Measurements from ENCODE around the gene ARHGEF1.
"Not testable (repeated sequence)": the region's sequence is repeated elsewhere in the genome, so short reads cannot be mapped to it uniquely, and the experiment has no call there.

Gene ARHGEF1

DNA sequence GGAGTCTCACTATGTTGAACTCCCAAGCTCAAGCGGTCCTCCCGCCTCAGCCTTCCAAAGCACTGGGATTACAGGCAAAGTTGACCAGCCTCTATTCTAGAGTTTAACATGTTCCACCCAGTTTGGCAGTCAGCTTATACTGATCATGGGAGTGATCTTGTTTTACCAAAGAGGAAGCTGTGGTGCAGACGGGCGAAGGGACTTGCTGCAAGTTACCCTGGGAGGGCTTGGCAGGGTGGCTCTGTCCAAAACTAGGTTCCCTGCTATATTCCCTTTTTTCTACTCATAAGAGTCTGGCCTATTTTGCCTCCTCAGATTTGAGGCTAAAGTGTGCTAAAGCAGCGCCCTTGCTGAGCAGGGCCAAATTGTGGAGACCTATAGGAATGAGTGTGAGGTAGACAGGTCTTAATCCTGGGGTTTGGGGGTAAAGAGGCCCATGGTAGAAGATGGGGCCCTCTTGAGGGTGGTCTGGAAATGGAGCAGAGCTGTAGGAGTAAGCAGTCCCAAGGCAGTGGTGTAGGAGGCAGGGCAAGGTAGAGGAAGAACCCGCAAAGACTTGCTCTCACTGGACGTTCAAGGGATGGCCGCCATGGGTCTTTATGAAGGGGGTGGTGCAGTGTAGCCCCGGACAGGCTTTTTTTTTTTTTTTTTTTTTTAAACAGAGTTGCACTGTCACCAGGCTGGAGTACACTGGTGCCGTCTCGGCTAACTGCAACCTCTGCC is 19.6 kb upstream of the ARHGEF1 start:
- no peak for DNase-seq

DNA sequence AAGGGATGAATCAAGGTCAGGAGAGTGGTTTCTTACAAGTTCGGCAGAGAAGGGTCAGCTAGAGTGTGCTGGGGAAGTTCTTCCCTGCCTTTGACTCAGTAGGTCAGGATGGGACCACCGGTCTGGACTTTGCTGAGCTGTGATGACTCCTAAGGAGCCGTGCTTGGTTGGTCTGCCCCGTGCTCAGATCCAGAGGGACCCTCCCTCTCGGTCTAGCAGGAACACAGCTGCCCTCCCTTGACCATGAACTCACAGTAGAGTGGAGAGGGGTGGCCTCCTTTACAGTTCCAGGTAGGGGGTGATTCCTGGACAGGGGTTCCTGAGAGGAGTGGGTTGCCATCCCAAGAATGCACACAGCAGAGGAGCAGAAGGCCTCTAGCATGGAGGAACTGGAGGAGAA is 18.6 kb upstream of the ARHGEF1 start:
- DNase-seq: no peak

- no peak for DNase-seq
Measured at GRCh38 chr19:41866284-41866683, 16.7 kb upstream of the ARHGEF1 start.

DNA sequence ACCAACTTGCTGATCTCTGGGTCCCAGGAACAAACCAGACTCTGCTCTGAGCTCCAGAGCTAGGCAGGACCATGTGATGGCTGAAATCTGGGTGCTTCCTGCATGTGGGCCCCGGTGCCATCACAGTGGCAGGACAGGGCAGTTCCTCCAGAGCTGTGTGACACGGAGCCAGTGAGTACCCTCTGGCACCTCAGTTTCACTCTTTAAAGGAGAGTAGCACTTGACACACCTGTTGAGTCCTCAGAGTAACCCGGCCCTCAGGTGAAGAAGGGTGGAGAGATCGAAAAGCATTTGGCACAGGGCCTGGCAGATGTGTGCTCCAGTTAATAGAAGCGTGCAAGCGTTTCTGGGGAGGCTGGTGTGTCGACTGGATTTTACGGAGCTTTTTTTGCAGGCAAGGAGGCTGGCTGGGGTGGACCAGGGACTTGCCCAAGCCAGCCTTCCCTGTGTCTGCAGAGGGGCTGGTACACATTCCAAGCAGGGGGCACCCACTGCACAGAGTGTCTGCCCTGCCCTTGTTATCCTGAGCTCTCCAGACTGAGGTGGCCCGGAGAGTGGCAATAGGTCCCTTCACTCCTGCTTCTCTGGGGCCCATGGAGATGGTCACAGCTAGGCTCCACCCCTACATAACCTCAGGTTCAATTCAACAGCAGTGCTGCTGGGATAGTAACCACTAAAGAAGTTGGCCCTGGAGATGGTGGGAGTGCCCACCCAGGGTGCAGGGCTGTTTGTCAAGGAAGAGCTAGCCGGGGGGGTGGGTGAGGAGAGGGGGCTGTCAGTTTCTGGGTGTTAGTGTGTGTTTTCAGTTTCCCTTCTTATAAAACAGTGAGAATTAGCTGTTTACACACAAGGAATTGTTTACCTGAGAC is 14.6 kb upstream of the ARHGEF1 start:
- no peak for DNase-seq

DNA sequence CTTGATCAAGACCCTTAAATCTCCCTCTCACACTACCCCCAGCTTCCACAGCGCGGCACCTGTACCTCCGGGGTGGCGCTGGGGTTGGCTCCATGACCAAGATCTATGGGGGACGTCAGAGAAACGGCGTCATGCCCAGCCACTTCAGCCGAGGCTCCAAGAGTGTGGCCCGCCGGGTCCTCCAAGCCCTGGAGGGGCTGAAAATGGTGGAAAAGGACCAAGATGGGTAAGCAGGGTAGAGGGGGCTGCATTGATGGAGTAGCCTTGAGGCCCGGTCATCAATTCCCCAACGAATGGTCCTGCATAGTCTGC is 14.0 kb upstream of the ARHGEF1 start:
- no peak for DNase-seq

GRCh38 chr19:41869374-41869955 is 13.5 kb upstream of the ARHGEF1 start:
- DNase-seq: no peak

DNA sequence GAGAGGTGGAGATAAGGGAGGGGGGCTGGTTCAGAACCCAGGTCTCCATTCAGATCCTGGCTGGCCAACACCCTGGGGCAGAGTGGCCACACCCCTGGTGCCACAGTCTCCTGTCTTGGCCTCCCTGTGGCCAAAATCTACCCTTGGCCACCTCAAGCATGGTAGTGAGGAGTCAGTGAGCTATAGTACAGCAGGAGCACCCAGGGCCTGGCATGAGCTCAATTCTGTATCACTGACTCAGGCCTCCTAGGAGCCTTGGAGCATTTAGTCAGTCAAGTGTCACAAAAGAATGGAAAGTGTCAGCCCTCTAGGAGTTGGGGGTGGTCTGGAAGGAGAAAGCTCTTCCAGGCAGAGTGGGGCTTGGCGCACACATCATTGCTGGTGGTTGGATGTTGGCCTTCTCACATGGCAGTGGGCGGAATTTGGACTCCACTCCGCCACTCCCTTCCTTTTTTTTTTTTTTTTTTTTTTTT is 12.5 kb upstream of the ARHGEF1 start:
- DNase-seq: no peak

DNA sequence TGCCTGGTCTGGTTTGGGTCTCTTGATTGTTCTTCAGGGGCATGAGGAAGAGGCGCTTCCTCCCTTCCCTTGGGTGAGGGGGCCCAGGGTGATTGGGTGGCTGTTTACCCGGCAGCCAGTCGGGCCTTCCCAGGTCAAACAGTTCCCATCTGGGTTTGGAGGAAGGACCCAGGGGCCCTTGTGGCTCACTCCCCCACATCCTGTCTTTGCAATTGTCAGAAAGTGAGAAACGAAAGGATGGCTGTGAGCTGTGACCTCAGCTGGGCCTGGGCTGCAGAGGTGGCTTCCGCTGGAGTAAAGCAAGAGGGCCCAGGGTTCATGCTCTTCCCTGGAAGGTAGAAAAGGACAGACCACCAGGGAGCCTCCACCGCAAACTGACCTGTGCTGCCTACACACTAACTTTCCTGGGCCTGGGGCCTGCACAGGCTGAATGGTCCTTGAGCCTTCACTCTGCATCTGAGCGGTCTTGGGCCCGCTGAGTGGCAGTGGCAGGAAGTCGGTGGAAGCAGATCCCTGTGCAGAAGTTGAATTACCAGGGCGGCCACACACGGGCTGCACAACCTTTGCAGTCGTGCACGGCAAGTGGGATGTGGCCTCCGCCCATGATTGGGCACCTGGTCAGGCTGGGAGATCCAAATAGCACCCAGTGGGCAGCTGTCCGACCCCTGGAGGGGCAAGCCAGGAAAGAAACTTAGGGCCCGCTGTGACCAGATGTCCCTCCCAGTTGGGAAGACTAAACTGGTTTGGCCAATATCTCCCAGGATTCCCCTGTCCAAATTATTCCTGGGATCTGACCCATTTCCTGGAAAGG is 11.2 kb upstream of the ARHGEF1 start:
- DNase-seq: no peak

DNA sequence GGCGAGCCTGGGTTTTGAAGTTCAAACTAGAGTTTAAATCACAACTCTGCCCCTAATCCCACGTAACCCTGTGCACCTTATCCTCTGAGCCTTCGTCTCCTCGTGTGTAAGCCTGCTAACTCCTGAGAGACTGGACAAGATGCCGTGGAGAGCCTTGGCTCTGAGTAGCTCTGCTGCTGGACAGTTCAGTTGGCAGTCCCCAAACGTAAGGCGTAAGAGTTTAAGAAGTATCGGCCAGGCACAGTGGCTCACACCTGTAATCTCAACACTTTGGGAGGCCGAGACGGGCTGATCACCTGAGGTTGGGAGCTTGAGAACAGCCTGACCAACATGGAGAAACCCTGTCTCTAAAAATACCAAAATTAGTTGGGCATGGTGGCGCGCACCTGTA is 10.6 kb upstream of the ARHGEF1 start:
- no peak for DNase-seq

DNA sequence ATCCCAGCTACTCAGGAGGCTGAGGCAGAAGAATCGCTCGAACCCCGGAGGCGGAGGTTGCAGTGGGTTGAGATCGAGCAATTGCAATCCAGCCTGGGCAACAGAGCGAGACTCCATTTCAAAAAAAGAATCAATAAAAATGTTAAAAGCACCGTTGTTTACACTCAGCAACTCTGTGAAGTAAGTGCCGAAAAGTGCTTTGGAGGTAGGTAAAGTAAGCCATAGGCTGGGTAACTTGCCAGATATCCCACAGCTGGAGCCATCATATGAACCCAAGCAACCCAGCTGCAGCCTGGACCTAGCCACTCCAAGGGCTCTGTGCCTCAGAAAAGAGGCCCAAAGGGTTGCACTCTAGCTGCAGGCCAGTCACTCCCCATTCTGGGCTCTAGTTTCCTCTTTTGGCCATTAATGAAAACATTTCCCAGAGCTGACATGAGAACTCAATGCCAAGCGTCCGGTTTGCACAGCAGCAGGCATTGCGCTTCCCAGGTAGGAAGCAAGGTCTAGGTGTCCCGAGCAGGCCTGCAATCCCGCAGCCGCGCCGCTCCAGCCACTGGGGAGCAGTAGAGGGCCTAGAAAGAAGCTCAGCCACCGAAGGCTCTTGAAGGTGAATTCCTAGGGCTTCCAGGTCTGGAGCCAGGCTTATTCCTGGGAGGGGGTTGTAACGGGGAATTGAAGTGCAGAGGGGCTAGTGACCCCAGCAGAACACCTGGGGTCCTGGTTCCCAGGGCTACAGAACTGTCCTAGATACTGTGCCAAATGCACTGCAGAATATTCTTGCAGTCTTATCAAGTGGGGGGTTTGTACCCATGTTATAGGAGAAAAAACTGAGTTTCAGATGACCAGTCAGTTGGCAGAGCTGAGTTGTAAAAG is 10.0 kb upstream of the ARHGEF1 start:
- DNase-seq: peak; percentile 45 to 82

DNA sequence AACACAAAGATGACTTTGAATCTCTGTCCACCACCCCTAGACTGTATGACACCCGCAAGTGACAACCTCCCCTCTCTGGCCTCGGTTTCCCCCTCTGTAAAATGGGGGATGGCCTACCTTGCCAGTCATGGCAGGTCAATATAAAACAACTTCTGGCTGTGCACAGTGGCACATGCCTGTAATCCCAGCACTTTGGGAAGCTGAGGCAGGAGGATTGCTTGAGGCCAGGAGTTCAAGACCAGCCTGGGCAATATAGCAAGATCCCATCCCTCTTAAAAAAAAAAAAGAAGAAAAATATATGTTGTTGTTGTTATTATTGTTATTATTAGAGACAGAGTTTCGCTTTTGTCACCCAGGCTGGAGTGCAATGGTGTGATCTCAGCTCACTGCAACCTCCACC is 7.0 kb upstream of the ARHGEF1 start:
- not testable (repeated sequence) for DNase-seq

DNA sequence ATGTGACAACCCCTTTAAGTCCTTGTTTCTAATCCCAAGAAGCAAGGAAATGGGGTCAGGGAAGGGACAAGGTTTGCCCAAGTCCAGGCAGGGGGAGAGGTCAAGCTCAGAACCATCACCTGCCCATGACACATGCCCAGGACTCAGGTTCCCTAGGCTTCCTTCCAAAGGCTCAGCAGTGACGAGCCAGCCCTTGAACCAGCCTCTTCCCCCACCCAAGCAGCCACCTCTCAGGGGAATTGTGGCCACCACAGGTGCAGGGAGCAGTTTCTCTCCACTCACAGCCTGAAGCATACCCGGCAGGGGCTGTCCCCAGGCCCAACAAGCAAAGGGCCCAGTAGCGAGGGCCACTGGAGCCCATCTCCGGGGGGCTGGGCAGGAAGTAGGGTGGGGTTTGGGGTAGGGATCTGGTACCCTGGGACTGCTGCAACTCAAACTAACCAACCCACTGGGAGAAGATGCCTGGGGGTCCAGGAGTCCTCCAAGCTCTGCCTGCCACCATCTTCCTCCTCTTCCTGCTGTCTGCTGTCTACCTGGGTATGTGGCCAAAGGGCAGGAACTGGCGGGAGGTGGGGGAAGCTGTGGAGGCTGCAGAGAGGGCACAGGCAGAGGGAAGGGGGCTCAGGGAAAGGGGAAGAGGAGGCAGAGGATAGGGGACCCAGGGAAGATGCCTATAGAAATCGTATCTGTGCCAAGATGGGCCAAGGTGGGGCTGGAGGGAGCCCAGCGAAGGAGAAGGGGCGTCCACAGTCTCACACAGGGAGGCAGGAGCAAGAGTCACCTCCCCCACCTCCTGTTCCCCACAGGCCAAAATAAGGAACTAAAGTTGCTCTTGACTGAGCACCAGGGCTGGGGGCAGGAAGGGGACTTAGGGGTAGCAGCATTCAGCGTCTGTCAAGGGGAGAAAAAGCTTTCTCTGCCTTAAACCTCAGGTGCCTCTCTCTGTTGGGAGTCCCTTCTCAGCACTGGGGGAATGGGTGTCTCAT is 5.8 kb upstream of the ARHGEF1 start, which contains the start of gene CD79A:
Gene CD79A, plus strand, starts transcription at position 433 of the 986 bp plus-strand sequence. Its CDS starts 26 bp downstream, at position 459.
- DNase-seq: no peak

DNA sequence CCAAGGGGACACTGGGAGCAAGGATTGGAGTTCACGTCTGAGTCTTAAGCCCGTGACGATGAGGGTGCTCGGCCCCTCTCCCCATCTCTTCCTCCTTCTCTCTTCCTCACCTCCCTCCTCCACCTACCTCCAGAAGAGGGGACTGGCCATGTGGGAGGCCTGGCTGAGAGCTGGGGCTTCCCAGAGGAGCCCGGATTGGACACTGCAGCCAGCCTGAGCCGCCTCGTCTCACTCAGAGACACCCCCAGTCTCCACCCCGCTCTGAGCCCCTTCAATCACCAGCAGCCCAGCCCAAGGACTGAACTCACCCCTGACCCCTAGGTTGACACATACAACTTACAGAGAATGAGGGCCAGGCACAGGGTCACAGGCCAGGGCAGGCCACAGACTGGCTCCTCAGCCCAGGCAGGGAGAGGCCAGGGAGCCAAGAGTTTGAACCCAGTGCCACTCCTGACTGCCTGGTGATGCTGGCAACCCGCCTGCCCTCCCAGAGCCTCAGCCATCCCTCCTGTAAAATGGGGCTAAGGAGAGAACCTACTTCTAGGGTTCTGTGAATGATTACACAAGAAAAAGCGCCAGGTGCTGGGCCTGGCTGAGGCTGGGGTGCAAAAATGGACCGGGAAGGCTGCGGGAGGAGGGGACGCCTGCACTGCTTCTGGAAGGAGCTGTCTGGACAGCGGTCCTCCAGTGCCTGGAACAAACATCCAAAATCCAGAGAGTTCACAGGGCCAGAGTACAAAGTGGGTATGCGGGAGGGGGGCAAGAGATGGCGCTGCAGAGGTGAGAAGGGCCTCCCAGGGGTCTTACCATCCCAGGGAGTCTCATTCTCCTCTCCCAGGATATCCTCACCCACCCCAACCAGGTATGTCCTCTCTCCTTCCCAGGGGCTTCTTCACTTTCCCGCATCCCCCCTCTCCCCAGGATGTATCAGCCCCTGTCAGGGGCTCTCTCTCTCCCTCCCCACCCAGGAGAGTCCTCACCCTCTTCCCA is 4.8 kb upstream of the ARHGEF1 start:
- no peak for DNase-seq

- no peak for DNase-seq
Measured at GRCh38 chr19:41879080-41879479, 3.9 kb upstream of the ARHGEF1 start.

GRCh38 chr19:41879670-41880328 is 3.2 kb upstream of the ARHGEF1 start:
- DNase-seq: no peak

GRCh38 chr19:41880329-41880708 is 2.7 kb upstream of the ARHGEF1 start:
- DNase-seq: no peak

GRCh38 chr19:41883463-41883820 is 458 bp downstream of the ARHGEF1 start:
- DNase-seq: no peak

DNA sequence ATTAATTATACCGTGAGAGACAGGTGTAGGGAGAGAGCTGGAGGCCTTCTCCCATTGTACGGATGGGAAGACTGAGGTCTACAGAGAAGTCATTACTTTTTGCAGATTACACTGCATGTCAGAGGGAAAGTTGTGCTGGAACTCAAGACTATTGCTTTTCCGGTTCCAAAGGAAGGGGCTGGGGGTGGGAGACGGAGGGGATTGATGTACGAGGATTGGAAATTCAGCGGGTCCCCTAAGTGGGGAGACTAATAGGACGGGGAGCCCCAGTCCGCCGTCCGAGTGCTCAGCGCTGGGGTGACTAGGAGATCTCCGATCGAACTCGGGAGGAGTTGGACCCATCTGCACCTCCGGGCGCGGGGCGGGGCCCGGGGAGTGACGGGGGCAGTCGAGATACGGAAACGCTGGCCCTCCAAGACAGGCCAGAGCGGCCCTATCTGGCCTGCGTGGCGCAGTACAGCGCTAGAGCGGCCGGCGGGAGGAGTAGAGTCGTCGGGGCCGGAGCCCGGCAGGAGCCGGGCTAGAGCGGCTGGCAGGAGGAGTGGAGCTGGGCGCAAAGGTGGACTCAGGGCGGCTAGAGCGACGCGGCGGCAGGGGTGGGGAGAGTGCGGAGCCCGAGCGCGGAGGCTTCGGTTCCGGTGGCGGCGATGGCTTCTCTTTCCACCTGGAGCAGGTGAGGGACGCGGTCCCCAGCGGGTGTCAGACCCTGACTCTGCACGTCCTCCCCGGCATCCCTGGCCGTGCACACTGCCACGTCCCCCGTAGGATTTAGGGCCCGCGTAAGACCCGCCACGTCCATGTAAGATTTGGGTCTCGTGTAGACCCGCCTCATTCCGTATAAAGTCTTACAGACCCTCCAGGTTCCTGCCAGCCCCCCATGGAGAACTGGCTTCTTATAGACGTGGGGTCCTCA is 1.1 kb downstream of the ARHGEF1 start:
- DNase-seq: peak; percentile 95 to 98

All from NCI-H524 (cell line).